Measurements from ENCODE around the gene GPRASP1.
"Not testable (repeated sequence)": the region's sequence is repeated elsewhere in the genome, so short reads cannot be mapped to it uniquely, and the experiment has no call there.

GPRASP1 gene

GRCh38 chrX:102659790-102660757 lies 8.8 kb downstream of the GPRASP1 start:
- Mint-ChIP-seq H3K9me3 (no peaks in the 10 kb centered on the region), H3K27me3 (no peaks in the 10 kb centered on the region), H3K4me3 (peak overlapping the region; percentile 83), H3K36me3 (ENCODE audit: insufficient read depth) (peaks cover 9% of the 10 kb centered on the region), H3K27ac (ENCODE audit: low read depth) (peak overlapping the region; percentile 74), H3K4me1 (peaks cover 24% of the 10 kb centered on the region)
- ATAC-seq (replicated peaks; ENCODE audit: extremely low read depth, poor library complexity, severe bottlenecking) (peak; percentile 95), DNase-seq (ENCODE audit: low spot score in 2 of 2) (peak; percentile 58 to 69)

- not testable (repeated sequence) for H3K27ac Mint-ChIP-seq (ENCODE audit: low read depth); ATAC-seq (replicated peaks; ENCODE audit: extremely low read depth, poor library complexity, severe bottlenecking); H3K4me3 Mint-ChIP-seq; H3K36me3 Mint-ChIP-seq (ENCODE audit: insufficient read depth); H3K27me3 Mint-ChIP-seq; DNase-seq (ENCODE audit: low spot score in 2 of 2)
- Mint-ChIP-seq H3K4me1 (peaks cover 20% of the 10 kb centered on the region), H3K9me3 (peaks cover 10% of the 10 kb centered on the region)
Measured at GRCh38 chrX:102663820-102664219, 12.5 kb downstream of the GPRASP1 start.

- not testable (repeated sequence) for DNase-seq (ENCODE audit: low spot score in 2 of 2); H3K27ac Mint-ChIP-seq (ENCODE audit: low read depth); H3K4me3 Mint-ChIP-seq; H3K36me3 Mint-ChIP-seq (ENCODE audit: insufficient read depth); ATAC-seq (replicated peaks; ENCODE audit: extremely low read depth, poor library complexity, severe bottlenecking); H3K27me3 Mint-ChIP-seq
- Mint-ChIP-seq H3K9me3 (peaks cover 10% of the 10 kb centered on the region), H3K4me1 (peaks cover 11% of the 10 kb centered on the region)
Measured at GRCh38 chrX:102667034-102667433, 15.8 kb downstream of the GPRASP1 start.

- Mint-ChIP-seq H3K27me3 (no peaks in the 10 kb centered on the region), H3K36me3 (ENCODE audit: insufficient read depth) (no peaks in the 10 kb centered on the region), H3K4me1 (peaks cover 11% of the 10 kb centered on the region), H3K4me3 (no peak overlapping the region), H3K27ac (ENCODE audit: low read depth) (no peak overlapping the region), H3K9me3 (peaks cover 10% of the 10 kb centered on the region)
- ATAC-seq (replicated peaks; ENCODE audit: extremely low read depth, poor library complexity, severe bottlenecking): no peak
- no peak for DNase-seq (ENCODE audit: low spot score in 2 of 2)
Measured at GRCh38 chrX:102669526-102669925, 18.2 kb downstream of the GPRASP1 start.

- H3K36me3 Mint-ChIP-seq (ENCODE audit: insufficient read depth): no peaks in the 10 kb centered on the region
- no peak overlapping the region for H3K4me3 Mint-ChIP-seq
- peaks cover 8% of the 10 kb centered on the region for H3K4me1 Mint-ChIP-seq
- DNase-seq (ENCODE audit: low spot score in 2 of 2) (no peak), ATAC-seq (replicated peaks; ENCODE audit: extremely low read depth, poor library complexity, severe bottlenecking) (no peak)
- H3K9me3 Mint-ChIP-seq: no peaks in the 10 kb centered on the region
- H3K27ac Mint-ChIP-seq (ENCODE audit: low read depth): no peak overlapping the region
- no peaks in the 10 kb centered on the region for H3K27me3 Mint-ChIP-seq
Measured at GRCh38 chrX:102672856-102673255, 21.6 kb downstream of the GPRASP1 start.

- peaks cover 16% of the 10 kb centered on the region for H3K4me1 Mint-ChIP-seq
- H3K36me3 Mint-ChIP-seq (ENCODE audit: insufficient read depth); H3K9me3 Mint-ChIP-seq; DNase-seq (ENCODE audit: low spot score in 2 of 2); H3K4me3 Mint-ChIP-seq; ATAC-seq (replicated peaks; ENCODE audit: extremely low read depth, poor library complexity, severe bottlenecking); H3K27ac Mint-ChIP-seq (ENCODE audit: low read depth); H3K27me3 Mint-ChIP-seq: not testable (repeated sequence)
Measured at GRCh38 chrX:102677479-102677878, 26.2 kb downstream of the GPRASP1 start.

GRCh38 chrX:102684772-102685520 lies 33.7 kb downstream of the GPRASP1 start:
- Mint-ChIP-seq H3K4me1 (peaks cover 22% of the 10 kb centered on the region), H3K27ac (ENCODE audit: low read depth) (no peak overlapping the region), H3K9me3 (peaks cover 6% of the 10 kb centered on the region), H3K27me3 (no peaks in the 10 kb centered on the region), H3K4me3 (no peak overlapping the region), H3K36me3 (ENCODE audit: insufficient read depth) (peaks cover 2% of the 10 kb centered on the region)
- ATAC-seq (replicated peaks; ENCODE audit: extremely low read depth, poor library complexity, severe bottlenecking) (no peak), DNase-seq (ENCODE audit: low spot score in 2 of 2) (no peak)

GRCh38 chrX:102694749-102695148 lies 43.5 kb downstream of the GPRASP1 start:
- no peaks in the 10 kb centered on the region for H3K4me1 Mint-ChIP-seq
- H3K36me3 Mint-ChIP-seq (ENCODE audit: insufficient read depth): peaks cover 2% of the 10 kb centered on the region
- no peaks in the 10 kb centered on the region for H3K27me3 Mint-ChIP-seq
- ATAC-seq (replicated peaks; ENCODE audit: extremely low read depth, poor library complexity, severe bottlenecking) (no peak), DNase-seq (ENCODE audit: low spot score in 2 of 2) (no peak)
- H3K27ac Mint-ChIP-seq (ENCODE audit: low read depth): no peak overlapping the region
- no peak overlapping the region for H3K4me3 Mint-ChIP-seq
- no peaks in the 10 kb centered on the region for H3K9me3 Mint-ChIP-seq

GRCh38 chrX:102696306-102696705 lies 45.0 kb downstream of the GPRASP1 start:
- Mint-ChIP-seq H3K9me3 (no peaks in the 10 kb centered on the region), H3K27me3 (no peaks in the 10 kb centered on the region), H3K36me3 (ENCODE audit: insufficient read depth) (peaks cover 2% of the 10 kb centered on the region), H3K27ac (ENCODE audit: low read depth) (no peak overlapping the region), H3K4me1 (no peaks in the 10 kb centered on the region), H3K4me3 (no peak overlapping the region)
- DNase-seq (ENCODE audit: low spot score in 2 of 2) (no peak), ATAC-seq (replicated peaks; ENCODE audit: extremely low read depth, poor library complexity, severe bottlenecking) (no peak)

GRCh38 chrX:102697494-102697893 lies 46.2 kb downstream of the GPRASP1 start:
- no peak for DNase-seq (ENCODE audit: low spot score in 2 of 2)
- H3K4me3 Mint-ChIP-seq: no peak overlapping the region
- H3K4me1 Mint-ChIP-seq: no peaks in the 10 kb centered on the region

More at GRCh38 chrX:102697494-102697893, 46.2 kb downstream of the GPRASP1 start:
- Mint-ChIP-seq H3K9me3 (peaks cover 3% of the 10 kb centered on the region), H3K36me3 (ENCODE audit: insufficient read depth) (peaks cover 2% of the 10 kb centered on the region), H3K27ac (ENCODE audit: low read depth) (no peak overlapping the region), H3K27me3 (peaks cover 5% of the 10 kb centered on the region)
- no peak for ATAC-seq (replicated peaks; ENCODE audit: extremely low read depth, poor library complexity, severe bottlenecking)
